Hepatic stellate cell (primary cell): ENCODE data around the gene AKAP6.

Experiments used
- DNase-seq: peaks from one replicate; pipeline ENCODE4 v3.0.0; 2011; ENCODE audit warnings: low spot score

Gene AKAP6

DNA sequence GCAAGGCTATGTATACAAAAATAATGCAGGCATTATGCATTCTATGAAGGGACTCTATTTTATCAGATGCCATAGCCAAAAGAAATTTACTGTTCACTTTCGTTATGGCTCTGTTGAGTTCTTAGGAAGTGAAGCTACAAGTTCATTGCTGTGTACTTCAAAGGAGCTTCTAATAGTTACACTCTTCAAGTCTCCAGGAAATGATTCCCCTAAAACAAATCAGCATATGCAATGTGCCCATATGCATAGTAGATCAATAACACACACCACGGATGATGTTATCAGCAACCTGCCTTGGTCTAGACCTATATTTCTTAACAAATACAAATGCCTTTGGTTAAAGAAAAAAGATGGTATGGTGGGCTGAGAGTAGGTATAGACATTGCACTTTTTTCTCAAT is 83.4 kb downstream of the AKAP6 start:
- DNase-seq, result no peak

DNA sequence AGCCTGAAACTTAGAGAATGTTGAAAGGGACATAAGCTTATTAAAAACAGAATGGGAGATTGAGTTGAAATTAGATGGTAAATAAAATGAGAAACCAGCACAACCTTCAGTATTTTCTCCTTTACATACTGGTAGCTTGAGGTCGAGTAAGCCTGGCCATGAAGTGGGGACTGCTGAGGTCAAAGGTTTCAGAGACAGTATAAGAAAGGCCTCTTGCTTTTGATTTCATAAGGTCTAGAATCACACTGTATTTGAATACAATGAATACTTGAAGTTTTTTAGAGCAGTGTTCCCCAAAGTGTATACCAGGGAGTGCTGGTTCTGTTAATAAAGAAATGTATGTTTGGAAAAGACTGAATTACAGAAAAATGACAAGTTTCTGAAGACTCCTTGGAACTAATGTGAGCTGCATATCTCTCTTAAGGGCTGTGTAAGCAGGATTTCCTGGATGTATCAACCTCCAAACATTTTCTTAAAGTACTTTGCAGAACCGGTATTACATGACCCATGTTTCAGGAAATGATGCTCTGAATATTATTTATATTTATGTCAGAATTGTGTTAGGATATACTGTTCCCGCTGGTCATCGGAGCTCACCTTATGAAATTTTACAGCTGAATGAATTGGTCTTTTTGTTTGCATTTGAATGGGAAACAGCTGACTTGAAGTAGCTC is 85.0 kb downstream of the AKAP6 start:
- DNase-seq, result no peak

DNA sequence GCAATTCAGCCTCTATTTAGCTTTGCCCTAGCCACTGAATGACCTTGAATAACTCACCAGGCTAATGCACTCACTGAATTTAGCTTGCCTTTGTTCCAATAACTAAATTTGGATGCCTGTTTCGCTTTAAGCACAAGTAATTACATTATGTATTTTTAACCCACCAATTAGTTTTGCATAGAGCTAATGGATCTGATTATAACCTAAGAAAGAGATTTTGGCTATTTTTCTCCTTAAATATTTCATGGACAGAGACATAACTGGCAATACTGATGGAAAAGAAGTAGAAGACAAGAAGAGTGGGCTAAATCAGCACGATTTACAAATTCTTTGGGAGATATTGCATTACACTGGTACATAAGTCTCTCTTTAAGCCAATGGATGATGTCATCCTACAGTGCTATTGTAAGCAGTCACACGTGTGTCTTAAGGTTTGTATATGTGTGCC is 85.7 kb downstream of the AKAP6 start:
- DNase-seq, result no peak

DNA sequence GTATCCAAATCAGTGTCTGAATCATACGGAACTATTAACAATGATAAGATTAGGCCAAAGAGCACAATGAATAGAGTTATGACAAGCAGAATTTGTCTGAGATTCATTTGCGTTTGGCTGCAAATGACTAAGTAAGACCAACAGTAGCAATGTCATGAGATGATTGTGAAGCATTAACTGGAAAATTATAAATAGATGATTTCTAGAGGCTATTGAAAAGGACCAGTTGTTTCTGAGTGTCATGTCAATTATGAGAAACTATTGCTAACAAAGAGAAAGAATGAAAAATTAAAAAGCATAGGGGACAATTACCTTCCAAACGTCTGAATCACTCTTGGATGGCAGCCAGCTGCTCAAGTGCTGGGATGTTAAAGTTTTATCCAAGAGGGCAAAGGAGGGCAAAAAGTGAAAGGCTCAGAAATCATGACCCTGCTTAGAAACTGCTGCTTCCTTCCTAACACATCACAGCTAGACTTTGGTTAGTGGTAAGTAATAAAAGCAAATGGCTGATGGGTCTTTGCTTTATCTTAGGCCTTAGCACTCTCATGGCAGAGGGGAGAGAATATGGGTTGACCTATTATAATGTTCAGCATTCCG is 89.0 kb downstream of the AKAP6 start:
- DNase-seq, result no peak

DNA sequence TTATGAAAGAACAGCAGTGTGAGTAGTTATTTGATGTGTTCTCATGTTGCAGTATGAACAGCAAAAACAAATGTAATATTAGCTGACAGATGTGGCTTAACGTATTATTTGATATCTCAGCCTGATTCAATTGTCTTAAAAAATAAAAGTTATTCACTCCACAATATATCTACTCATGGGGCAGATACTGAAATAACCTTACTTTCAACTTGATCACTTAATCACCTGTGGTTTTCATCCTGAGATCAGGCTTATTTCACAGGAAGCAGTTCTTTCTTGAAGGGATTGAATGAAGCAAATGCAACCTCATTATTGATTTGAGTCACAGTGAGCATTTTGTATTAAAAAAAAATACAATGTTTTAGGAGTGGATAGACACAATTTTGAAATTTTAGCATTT is 90.3 kb downstream of the AKAP6 start:
- no peak for DNase-seq

DNA sequence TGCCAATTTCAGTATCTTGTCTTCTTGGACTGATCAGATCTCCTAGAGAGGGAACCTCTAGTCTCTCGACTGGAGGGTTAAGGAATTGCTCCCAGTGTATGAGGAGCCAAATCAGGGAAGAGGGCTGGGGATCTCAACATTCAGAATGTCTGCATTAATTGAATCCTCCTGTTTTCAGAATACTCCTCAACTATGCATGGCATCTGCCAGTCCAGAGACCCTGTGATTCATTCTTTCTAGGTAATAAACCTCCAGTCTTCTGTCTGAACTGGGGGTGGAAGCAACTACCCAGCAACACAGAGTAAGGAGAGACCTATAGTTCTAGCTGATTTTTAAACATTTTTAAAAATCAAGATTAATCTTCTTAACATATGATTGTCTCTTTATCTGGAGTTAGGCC is 92.7 kb downstream of the AKAP6 start:
- DNase-seq, result no peak

DNA sequence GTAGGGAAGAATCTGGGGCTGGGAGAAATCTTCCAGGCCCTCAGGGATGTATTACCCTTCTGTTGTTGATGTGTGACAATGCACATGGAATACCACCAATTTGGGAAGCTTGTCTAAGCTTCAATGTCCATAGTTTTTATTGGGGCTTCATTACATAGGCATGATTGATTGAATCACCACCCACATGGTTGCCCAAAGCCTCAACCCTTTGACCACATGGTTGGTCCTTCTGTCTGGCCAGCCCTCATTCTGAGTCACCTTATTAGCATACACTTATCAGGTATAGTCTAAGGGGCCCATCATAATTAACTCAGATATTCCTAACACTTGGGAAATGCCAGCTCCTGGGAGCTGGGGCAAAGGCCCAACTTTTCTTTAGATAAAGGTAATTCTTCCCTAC is 93.3 kb downstream of the AKAP6 start:
- no peak for DNase-seq

DNA sequence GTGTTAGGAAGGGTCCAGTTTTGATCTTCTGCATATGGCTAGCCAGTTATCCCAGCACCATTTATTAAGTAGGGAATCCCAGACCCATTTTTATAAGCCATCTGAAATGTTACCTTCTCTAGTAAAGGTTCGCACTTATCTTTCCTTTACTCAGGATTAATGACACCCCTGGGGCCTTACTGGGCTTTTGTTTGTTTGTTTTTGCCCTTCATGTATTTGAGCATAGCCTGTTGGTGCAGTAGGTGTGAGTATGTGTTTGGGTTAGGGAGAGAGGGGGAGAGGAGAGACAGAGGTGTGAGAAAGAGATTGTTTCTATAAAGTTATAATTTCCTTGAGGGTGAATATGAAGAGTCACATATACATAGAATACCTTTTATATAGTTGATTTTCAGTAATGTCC is 96.9 kb downstream of the AKAP6 start:
- no peak for DNase-seq

DNA sequence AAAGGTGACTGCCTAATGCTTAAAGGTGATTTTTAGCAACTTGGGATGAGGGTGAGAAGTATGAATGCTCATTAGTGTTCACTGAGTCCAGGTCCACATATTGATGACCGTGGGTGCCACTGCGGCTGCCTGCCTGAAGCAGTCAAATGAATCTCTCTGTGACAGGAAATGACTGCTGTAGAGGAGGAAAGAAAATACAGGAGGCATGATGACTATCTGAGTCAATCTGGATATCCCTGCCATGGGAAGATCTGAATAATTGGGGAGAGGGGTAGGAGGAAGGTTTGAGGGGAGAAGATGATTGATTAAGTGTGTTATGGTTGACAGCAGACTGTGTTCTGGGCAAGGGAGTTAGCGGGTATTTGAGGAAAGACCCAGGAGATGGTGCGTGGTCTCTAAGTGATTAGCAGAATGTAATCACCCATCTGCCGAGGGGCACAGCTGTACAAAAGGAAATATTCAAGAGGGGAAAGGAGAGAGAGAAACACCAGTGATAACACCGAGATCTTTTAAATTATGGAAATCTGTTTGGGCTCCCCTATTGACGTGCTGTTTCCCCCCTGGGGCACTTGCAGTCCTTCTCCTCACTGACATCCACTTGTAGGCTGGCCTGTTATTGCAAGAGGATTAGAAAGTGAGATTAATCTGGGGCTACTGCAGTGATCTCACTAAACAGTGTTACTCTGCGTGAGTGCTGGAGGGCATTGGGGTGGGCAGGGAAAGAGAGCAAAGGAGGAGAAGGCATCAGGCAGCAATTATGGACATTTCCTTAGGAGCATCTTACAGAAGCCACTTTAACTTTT is 97.7 kb downstream of the AKAP6 start:
- DNase-seq, result no peak

DNA sequence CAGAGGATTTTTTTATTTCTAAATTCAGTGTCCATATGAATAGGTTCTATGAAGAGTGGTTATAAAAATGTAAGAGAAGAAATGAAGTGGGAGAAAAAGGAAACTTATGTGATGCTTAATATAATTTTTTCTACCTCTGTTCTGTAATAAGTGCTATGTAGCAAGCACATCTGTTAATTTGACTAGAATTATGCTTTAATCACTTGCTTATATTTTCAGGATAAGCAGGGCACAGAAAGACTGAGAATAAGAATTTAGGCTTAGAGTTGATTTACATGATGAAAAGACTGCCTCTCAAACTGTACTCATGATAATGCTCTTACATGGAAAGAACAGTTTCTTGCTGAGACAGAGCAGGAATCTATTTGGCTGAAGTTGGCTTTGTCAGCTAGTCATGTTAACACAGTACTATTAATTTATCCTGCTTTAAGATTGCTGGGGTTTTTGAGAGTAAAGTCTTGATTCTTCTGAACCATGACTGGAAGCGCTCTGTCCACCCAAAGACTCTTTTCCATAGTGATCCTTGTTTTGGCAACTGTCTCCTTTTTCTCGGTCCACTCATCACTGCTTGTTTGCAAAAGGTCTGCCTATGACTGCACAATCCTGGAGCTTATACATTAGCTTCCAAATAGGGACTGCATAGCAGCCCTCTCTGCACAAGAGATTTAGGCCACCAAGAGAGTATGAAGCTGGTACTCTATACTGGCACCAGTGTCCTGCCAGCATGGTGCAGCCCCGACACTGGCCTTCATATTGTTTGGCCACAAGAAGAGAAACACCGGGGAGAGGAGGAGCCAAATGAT is 98.8 kb downstream of the AKAP6 start:
- no peak for DNase-seq

DNA sequence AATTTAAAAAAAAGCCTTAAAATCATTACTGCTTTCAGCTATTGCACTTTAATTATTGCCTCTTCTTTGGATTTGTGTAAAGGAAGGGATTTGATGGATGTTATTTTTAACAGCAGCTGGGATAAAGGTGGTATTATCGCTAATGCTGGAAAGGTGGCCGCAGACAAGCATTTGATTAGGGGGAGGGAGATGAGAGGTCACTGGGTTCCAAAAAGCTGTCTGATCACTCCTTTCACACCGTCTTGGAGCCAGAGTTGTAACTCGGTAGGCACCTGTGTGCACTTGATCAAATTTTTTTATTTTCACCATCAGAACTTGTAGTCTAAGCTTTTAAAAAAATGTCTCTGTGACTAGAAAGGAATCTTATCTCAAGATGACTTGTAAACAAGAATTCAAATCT is 99.8 kb downstream of the AKAP6 start:
- no peak for DNase-seq

DNA sequence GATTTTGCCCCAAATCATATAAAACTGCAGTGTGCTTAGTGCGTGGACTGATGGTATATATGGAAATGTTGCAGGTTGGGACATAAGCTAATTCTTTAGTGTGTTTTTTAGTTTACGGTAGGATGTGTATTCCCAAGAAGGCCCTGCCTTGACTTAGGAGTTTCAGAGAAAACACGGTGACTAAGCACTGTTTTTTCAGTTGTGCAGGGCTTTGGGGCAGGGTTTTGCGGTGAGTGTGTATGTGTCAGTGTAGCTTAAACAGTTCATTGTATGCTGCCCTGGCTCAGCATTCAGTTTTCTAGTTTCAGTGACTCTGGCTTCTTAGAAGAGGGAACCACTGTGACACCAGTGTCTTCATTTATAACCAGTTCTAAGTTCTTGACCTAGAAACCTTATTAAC is 101.2 kb downstream of the AKAP6 start:
- no peak for DNase-seq

DNA sequence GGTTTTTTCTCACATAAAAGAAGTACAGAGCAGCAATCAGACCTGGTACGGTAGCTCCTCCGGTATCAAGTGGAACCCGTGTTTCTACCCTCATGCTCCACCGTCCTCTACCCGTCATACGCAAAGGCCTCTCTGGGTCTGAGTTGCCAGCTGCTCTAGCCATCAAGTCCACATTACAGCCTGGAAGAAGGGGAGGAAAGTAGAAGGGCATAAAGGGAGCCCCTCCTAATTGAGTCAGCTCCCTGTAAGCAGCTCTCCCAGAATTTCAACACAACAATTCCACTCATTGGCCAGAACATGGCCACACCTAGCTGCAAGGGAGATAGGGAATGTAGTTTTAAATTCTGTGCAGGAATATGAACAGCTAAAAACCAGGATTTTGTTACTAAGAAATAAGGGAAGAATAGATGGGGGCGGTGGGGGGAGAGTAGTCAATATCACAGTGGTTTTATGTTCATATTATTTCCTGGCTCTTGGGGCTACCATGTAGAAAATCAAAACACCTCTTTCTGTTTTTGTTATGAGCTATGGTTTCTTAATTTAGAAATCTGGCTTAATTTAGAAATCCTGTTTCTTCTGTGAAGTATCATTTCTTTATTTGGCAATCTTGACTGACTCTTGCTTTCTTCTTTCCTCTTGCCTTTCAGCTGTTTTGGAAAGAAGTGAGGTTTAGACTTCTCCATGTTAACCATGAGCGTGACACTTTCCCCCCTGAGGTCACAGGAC is 103.9 kb downstream of the AKAP6 start:
- no peak for DNase-seq

DNA sequence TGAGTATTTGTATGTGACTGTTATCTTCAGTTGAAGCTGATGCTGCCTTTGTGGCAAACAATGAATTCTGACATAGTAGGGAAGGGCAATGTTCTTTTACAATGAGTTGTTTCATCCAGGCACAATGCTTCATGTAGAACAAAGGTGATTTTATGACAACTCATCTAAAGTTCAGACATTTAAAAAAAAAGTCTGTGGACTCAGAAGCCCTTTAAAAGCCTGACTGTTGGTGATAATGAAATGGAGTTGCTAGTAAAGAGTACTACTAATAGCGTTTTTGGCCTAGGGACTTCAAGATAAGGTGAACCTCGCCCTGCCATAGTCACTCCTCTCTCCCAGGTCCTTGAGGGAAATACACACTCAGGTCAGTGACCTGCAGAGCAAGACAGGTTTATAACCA is 105.1 kb downstream of the AKAP6 start:
- no peak for DNase-seq

DNA sequence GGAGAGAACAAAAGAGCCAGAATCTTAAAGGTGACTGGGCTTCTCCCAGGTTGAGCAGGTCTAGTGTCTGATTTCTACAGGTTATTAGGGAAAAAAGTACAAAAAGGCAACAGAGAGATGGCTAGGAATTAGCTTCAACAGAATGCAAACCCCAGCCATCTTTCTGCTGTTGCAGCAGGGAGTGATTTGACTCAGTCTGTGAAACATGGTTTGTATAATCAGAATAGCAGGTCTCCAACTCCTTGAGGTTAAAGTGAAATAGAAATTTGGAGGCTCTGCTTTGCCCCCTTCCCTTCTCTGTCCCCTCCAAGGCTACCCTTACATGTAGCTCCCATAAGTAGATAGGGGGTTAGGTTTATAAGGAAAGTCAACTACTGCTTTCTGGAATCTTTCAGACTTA is 105.8 kb downstream of the AKAP6 start:
- no peak for DNase-seq

DNA sequence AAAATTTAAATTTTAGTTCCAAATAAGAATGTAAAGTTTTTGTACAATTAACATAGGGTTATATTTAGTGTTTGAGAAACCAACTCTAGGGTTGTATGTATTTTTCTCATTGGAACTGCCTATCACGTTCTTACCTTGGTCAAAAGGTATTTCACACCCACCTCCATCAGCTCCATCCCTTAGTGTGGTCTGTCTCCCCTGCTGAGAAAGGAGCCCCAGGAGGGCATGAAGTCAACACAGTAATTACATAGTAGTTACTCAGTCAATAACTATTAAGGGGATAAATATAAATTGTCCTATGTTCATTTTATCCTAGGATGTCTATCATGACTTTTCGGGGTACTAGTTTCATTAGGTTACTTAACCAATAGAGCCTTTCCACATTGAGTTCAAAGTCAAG is 106.3 kb downstream of the AKAP6 start:
- no peak for DNase-seq

DNA sequence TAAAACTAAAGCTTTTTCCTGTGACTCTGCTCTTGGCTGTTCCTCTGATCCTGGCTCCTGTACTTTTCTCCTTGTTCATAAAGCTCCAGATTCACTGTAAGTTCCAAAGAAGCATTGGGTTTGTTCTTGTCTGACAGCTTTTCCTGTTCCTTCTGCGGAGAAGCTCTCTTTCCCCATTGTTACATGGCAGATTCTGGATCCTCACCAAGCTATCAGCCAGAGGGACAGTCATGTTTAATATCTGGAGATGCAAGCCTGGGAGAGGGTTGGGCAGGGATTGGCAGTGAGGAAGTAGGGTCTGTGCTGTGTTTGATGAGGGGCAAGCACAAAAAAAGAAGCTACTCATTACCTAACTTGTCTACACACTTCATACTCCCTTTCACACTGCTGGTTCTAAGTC is 107.9 kb downstream of the AKAP6 start:
- DNase-seq, result no peak

DNA sequence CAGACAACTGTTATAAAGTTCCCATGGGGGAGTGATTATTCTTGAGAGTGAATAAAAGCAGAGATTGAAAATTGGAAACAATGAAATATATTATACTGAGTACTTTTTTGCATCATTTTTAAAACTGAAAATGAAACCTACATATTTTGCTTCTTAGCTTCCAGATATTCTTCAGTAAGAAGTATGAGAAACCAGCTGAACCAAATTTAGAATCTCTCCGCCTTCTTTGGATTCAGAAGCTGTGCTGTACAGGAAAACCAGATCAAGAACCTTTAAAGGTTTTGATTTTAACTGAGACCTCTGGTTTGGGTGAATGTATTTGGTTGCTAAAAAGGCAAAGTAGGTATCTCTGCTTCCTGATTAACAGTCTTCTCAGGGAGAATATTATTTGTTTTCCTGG is 109.4 kb downstream of the AKAP6 start:
- DNase-seq, result no peak

DNA sequence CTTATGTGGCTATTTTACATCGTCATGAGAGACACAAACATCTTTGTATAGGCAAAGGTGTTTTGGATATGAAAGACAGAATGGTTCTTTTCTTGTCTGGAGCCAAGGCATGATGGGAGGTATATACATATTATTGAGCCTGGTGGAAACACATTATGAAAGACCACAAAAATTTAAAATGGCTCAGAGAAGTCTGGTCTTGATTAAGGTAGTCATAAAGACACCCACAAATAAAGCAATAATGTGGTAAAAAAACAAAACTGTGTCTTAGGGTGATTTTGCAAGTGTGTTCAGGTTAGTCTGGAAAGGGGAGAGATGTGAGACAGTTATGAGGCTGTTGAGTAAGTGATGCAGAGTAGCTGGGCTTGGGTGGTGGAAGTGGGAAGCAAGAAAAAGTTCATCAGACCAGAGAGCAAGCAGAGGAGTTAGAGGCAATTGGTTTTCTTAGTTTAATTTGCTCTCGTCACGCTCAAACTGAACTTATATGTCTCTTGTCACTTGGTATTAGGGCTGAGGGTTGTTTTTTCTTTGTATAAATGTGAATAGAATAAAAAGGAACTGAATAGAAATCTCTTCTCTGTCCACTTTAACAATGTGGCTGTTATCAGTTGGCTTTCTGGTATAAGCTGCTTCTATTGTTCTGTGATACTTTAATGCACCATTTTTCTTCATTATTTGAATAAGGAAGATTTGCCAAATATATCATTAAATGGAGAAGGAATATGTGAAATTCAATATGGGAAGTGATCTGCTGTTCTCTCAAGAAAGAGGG is 115.0 kb downstream of the AKAP6 start:
- no peak for DNase-seq

DNA sequence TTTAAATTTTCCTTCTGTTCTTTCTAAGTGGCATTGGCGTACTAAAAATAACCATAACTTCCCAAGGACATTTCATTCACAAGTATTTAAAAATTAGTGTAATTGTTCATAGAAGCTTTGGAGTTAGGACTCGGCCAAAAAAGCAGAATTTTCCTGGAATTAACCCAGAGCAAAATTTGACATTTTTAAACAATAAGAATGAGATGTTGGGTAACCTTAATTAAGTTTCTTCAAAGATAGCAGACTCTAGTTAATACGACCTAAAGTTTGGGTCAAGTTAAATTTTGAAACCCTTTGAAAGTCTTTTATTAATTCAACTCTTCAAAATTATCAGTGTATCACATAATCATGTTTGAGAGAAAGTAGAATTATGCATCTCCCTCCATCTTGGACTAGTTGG is 118.3 kb downstream of the AKAP6 start:
- DNase-seq, result no peak

DNA sequence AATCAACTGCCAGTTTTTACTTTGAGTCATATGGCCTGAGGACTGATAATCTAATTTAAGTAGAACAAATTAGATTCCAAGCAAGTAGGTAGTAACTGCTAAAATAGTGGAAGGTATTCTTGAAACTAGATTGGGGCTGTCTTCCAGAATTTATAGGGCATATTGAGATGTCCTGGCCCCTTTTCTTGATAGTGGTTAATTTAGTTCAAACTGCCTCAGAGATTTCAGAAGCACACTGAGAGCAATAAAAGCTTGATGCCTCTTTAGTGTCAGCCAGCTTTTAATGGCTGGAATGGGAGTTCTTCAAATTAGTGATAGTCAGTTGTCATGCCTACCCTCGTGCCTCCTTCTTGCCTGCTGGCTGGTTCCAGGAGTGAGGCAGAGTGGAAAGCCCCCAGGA is 120.5 kb downstream of the AKAP6 start:
- DNase-seq, result no peak
